ENCODE measurements around the gene NKAIN1. TPM values are rescaled to one million over a fixed set of nuclear protein-coding genes. Genes with fewer than 3 reads are reported as not detected.
A peak's percentile ranks its signal among the peaks of the same experiment; 100 is the strongest.
"Not testable (repeated sequence)": the region's sequence is repeated elsewhere in the genome, so short reads cannot be mapped to it uniquely, and the experiment has no call there.

Gene NKAIN1
- not detected for total RNA-seq
- long read RNA-seq: 0 reads

DNA sequence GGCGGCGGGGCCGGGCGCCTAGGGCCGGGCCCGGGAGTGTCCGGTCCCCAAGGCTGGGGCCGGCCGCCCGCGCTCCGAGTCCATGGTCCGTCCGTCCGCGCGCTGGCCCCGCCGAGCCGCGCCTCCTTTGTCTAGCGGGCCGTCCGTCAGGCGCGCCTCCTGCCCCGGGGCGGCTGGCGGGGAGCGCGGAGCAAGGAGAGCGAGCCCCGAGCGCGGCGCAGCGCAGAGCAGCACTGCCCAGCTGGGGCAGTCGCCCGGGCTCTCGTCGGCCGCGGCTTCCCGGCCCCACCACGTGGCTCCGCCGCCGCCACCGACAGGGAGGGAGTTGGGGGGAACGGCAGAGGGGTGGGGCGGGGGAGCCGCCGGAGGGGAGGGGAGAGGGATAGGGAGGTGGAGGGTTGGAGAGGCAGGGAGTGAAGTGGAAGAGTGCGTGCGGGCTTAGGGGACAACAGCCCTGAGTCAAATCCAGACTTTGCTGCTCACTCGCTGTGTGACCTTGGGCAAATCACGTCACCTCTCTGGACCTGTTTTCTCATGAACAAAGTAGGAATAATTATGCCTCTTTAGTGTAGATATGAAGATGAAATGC, at the start of gene NKAIN1:
Gene NKAIN1 (minus strand): TSS at position 235 of the 589 bp plus-strand sequence. CDS start 340 bp downstream, outside the sequence.
- H3K4me1 ChIP-seq: peaks cover 4% of the 10 kb centered on the region
- TF ChIP-seq, protein P1, sequence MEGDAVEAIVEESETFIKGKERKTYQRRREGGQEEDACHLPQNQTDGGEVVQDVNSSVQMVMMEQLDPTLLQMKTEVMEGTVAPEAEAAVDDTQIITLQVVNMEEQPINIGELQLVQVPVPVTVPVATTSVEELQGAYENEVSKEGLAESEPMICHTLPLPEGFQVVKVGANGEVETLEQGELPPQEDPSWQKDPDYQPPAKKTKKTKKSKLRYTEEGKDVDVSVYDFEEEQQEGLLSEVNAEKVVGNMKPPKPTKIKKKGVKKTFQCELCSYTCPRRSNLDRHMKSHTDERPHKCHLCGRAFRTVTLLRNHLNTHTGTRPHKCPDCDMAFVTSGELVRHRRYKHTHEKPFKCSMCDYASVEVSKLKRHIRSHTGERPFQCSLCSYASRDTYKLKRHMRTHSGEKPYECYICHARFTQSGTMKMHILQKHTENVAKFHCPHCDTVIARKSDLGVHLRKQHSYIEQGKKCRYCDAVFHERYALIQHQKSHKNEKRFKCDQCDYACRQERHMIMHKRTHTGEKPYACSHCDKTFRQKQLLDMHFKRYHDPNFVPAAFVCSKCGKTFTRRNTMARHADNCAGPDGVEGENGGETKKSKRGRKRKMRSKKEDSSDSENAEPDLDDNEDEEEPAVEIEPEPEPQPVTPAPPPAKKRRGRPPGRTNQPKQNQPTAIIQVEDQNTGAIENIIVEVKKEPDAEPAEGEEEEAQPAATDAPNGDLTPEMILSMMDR (IDR thresholded peaks at IDR 0.05): no peak
- H3K36me3 ChIP-seq: no peaks in the 10 kb centered on the region
- ATAC-seq (peak; percentile 49), DNase-seq (peak; percentile 59)
- H3K27me3 ChIP-seq: peaks cover 57% of the 10 kb centered on the region
- H3K9me3 ChIP-seq: no peaks in the 10 kb centered on the region
- H3K27ac ChIP-seq: no peak within 1 kb of the TSS
- intact Hi-C loops (cut with DNase I): no loop called here
- H3K4me3 ChIP-seq: peak within 1 kb of the TSS; percentile 23

DNA sequence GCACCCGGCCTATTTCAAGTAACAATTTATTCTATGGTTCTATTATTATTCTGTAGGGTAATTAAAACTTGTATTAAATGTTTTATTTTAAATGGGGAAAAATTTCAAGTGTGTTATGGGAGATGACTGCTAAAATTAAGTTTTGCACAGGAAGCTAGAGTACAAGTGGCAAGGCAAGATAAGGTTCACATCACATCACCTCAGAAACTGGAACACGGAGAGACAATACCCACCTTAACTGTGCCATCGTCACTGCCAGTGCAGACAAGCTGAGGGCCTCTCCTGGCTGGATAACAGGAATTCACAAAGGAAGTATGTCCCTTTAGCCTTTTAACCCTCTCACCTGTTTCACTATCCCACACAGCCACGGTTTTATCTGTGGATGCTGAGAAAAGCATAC, 49.3 kb upstream of the NKAIN1 start:
- intact Hi-C loops (cut with DNase I): no loop called here
- DNase-seq: no peak
- no peaks in the 10 kb centered on the region for H3K4me1 ChIP-seq
- H3K27ac ChIP-seq: no peak overlapping the region
- ATAC-seq: no peak
- TF ChIP-seq, protein P1 (IDR thresholded peaks at IDR 0.05): no peak
- H3K4me3 ChIP-seq: no peak overlapping the region
- H3K9me3 ChIP-seq: no peaks in the 10 kb centered on the region
- H3K36me3 ChIP-seq: peaks cover 93% of the 10 kb centered on the region
- H3K27me3 ChIP-seq: no peaks in the 10 kb centered on the region

DNA sequence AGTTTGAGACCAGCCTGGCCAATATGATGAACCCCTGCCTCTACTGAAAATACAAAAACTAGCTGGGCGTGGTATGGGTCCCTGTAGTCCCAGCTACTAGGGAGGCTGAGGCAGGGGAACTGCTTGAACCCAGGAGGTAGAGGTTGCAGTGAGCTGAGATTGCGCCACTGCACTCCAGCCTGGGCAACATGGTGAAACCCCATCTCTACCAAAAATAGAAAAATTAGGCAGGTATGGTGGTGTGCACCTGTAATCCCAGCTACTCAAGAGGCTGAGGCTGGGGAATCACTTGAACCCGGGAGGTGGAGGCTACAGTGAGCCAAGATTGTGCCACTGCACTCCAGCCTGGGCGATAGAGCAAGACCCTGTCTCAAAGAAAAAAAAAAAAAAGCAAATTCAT, 48.1 kb upstream of the NKAIN1 start:
- H3K9me3 ChIP-seq; H3K4me3 ChIP-seq; H3K4me1 ChIP-seq; H3K27me3 ChIP-seq; ATAC-seq; intact Hi-C loops (cut with DNase I); DNase-seq; H3K27ac ChIP-seq: not testable (repeated sequence)
- H3K36me3 ChIP-seq: peaks cover 84% of the 10 kb centered on the region

DNA sequence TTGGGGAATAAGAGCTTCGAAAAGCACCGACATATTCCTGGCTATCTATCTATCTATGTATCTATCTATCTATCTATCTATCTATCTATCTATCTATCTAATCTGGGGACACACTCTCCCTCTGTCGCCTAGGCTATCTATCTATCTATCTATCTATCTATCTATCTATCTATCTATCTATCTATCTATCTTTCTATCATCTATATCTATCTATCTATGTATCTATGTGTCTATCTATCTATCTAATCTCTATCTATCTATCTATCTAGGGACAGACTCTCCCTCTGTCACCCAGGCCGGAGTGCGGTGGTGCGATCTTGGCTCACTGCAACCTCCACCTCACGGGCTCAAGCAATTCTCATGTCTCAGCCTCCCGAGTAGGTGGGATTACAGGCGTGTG, 42.7 kb upstream of the NKAIN1 start:
- H3K27me3 ChIP-seq; DNase-seq; H3K27ac ChIP-seq; intact Hi-C loops (cut with DNase I); H3K4me3 ChIP-seq; ATAC-seq; H3K4me1 ChIP-seq; H3K9me3 ChIP-seq: not testable (repeated sequence)
- peaks cover 78% of the 10 kb centered on the region for H3K36me3 ChIP-seq

DNA sequence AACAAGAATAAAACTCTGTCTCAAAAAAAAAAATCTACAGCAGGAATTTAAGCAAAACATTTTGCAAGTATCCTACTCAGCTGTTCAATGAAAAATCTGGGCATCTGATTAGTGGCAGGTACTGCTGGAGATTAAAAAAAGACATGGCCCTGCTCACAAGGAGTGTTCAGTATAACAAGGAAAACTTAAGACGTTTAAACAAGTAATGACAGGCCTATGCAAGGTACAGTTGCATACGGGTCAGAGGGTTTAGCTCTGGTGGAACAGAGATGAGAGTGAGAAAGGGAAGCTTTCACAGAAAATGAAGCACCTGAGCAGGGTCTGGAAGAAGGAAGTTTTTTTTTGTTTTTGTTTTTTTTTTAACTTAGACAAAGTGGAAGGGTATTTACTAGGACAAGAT, 33.9 kb upstream of the NKAIN1 start:
- intact Hi-C loops (cut with DNase I): no loop called here
- no peak for DNase-seq
- Histone ChIP-seq H3K4me1 (no peaks in the 10 kb centered on the region), H3K27ac (no peak overlapping the region), H3K4me3 (no peak overlapping the region), H3K27me3 (no peaks in the 10 kb centered on the region), H3K9me3 (no peaks in the 10 kb centered on the region), H3K36me3 (peaks cover 92% of the 10 kb centered on the region)
- TF ChIP-seq, protein P1 (IDR thresholded peaks at IDR 0.05): no peak
- ATAC-seq: no peak

DNA sequence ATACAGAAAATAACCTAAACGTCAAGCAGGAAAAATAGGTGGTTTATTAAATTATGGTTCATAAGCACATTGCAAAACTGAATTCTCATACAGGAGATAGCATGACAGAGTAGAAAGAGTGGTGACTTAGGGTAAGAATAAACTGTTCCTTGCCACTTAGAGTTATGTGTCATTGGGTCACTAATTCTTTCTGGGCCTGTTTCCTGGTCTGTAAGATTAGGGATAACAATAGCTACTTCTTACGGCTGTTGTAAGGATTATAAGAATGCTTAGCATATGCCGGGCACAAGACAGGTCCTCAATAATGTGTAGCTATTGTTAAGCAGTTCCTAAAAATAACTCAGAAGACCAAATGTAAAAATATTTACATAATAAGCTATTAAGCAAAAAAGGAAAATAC, 32.7 kb upstream of the NKAIN1 start:
- H3K27me3 ChIP-seq: no peaks in the 10 kb centered on the region
- no peaks in the 10 kb centered on the region for H3K4me1 ChIP-seq
- H3K27ac ChIP-seq: no peak overlapping the region
- no peak overlapping the region for H3K4me3 ChIP-seq
- H3K36me3 ChIP-seq: peaks cover 90% of the 10 kb centered on the region
- ATAC-seq (no peak), DNase-seq (no peak)
- TF ChIP-seq, protein P1 (IDR thresholded peaks at IDR 0.05): no peak
- intact Hi-C loops (cut with DNase I): no loop called here
- H3K9me3 ChIP-seq: no peaks in the 10 kb centered on the region

DNA sequence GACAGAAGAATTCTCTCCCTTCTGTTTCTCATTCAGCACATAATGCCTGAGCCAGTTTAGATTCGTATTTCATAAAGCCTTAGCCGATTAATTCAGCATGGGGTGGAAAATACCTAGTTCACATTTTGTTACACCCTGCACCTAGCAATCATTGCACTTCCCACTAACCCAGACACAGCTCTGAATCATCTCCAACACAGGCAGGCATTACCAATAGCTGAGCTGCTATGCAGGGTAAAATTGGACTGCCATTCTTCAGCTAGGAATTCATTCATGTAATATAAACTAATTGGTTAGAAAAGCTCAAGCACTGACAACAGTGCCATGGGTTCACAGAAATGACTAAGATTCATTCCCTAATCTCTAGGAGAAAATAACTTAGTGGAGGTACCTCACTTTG, 26.9 kb upstream of the NKAIN1 start:
- intact Hi-C loops (cut with DNase I): no loop called here
- no peaks in the 10 kb centered on the region for H3K4me1 ChIP-seq
- TF ChIP-seq, protein P1 (IDR thresholded peaks at IDR 0.05): no peak
- H3K27ac ChIP-seq: no peak overlapping the region
- H3K4me3 ChIP-seq: no peak overlapping the region
- H3K27me3 ChIP-seq: no peaks in the 10 kb centered on the region
- H3K36me3 ChIP-seq: peaks cover 91% of the 10 kb centered on the region
- no peak for ATAC-seq
- no peak for DNase-seq
- no peaks in the 10 kb centered on the region for H3K9me3 ChIP-seq
